A549 (cell line): ENCODE results near the gene LRPPRC. TPM values are rescaled to one million over a fixed set of nuclear protein-coding genes. Genes with fewer than 3 reads are reported as not detected.

ENCODE experiments used
- ATAC-seq, 2 experiments: fragments of 200-7000 bp in 1 of 2; fragments of >200 bp in 1 of 2; cut with Nextera tagmentation in 1 of 2; cut with Tn5 transposase in 1 of 2; 3 replicates each; pipeline versions ENCODE4 v1.8.0 to v1.9.1; 2018 to 2020; ENCODE audit warnings: mild to moderate bottlenecking in 1 of 2, moderate library complexity in 1 of 2
- CTCF ChIA-PET: fragments of 300-600 bp; sonication (Branson Sonifier 250); formaldehyde crosslinking; extraction: SDS; loops from one replicate; lab custom pipeline; 2021; ENCODE audit warnings: antibody characterized with exemption, inconsistent platforms; lab: Yijun Ruan, JAX
- POLR2A ChIA-PET: fragments of 350-600 bp; formaldehyde crosslinking; extraction: SDS; loops from one replicate; lab custom pipeline; 2021; ENCODE audit warnings: antibody characterized with exemption, inconsistent platforms; lab: Yijun Ruan, JAX
- DNase-seq, 2 experiments: peaks; one replicate each; pipeline versions ENCODE4 v3.0.0 to v3.0.0-alpha.2; 2011 to 2016; ENCODE audit warnings: low read depth in 1 of 2, low spot score in 1 of 2
- FAIRE-seq: peaks from 2 replicates; lab custom pipeline; 2011; peaks lifted over from hg19 to GRCh38; lab: Jason Lieb, UNC
- H3K27ac ChIP-seq, 2 experiments: fragments of >200 bp; sonication (Bioruptor Twin); formaldehyde crosslinking; 3 replicates each; pipeline ENCODE4 v1.5.1; 2016 to 2017
- H3K4me1 ChIP-seq: fragments of >200 bp; sonication (Bioruptor Twin); formaldehyde crosslinking; 3 replicates; pipeline ENCODE4 v1.6.1; 2016
- H3K4me2 ChIP-seq: fragments of >200 bp; sonication (Bioruptor Twin); formaldehyde crosslinking; 3 replicates; pipeline ENCODE4 v1.6.1; 2016
- H3K4me3 ChIP-seq: fragments of >200 bp; sonication (Bioruptor Twin); formaldehyde crosslinking; 3 replicates; pipeline ENCODE4 v1.5.1; 2016
- H3K9me3 ChIP-seq: fragments of >200 bp; sonication (Bioruptor Twin); formaldehyde crosslinking; 3 replicates; pipeline ENCODE4 v1.6.1; 2016
- BHLHE40 ChIP-seq: IDR thresholded peaks from 2 replicates; pipeline ENCODE4 v1.6.1; 2012; ENCODE audit warnings: low read depth, low read length, inconsistent platforms
- CBX2 ChIP-seq: fragments of 200-600 bp; sonication (generic); IDR thresholded peaks from 2 replicates; pipeline ENCODE4 v1.6.1; 2016; ENCODE audit warnings: low read depth, mild to moderate bottlenecking, borderline replicate concordance
- CHD4 ChIP-seq: fragments of 200-600 bp; sonication (generic); IDR thresholded peaks from 2 replicates; pipeline ENCODE4 v1.6.1; 2016; ENCODE audit warnings: antibody characterized with exemption, mild to moderate bottlenecking, borderline replicate concordance
- EHMT2 ChIP-seq: fragments of 200-600 bp; sonication (generic); IDR thresholded peaks from 2 replicates; pipeline ENCODE4 v1.6.1; 2016; ENCODE audit warnings: antibody characterized with exemption, low read depth, mild to moderate bottlenecking, moderate library complexity
- EP300 ChIP-seq, 2 experiments: fragments of >200 bp; sonication (Bioruptor Twin); formaldehyde crosslinking; IDR thresholded peaks; 2 replicates in 1 of 2; 3 replicates in 1 of 2; pipeline ENCODE4 v1.6.1; 2016 to 2017
- ESRRA ChIP-seq: fragments of 150-350 bp; IDR thresholded peaks from 2 replicates; pipeline ENCODE4 v1.6.1; 2014; ENCODE audit warnings: mild to moderate bottlenecking, low read length, borderline replicate concordance
- FOSB ChIP-seq: fragments of 250-450 bp; sonication (Bioruptor Pico); IDR thresholded peaks from 2 replicates; pipeline ENCODE4 v1.5.0; 2020; ENCODE audit warnings: mild to moderate bottlenecking, moderate library complexity
- FOXS1 ChIP-seq: fragments of 250-450 bp; sonication (Bioruptor Pico); IDR thresholded peaks from 2 replicates; pipeline ENCODE4 v1.5.0; 2020; ENCODE audit warnings: mild to moderate bottlenecking, moderate library complexity
- HDAC2 ChIP-seq: fragments of 200-600 bp; sonication (generic); IDR thresholded peaks from 2 replicates; pipeline ENCODE4 v1.6.1; 2016
- HEYL ChIP-seq: fragments of 250-450 bp; sonication (Bioruptor Pico); IDR thresholded peaks from 2 replicates; pipeline ENCODE4 v1.8.0; 2021; ENCODE audit warnings: mild to moderate bottlenecking, moderate library complexity
- HOXA7 ChIP-seq: fragments of 250-450 bp; sonication (Bioruptor Pico); IDR thresholded peaks from 2 replicates; pipeline ENCODE4 v1.5.0; 2020; ENCODE audit warnings: mild to moderate bottlenecking, moderate library complexity
- HOXB5 ChIP-seq: fragments of 250-450 bp; sonication (Bioruptor Pico); IDR thresholded peaks from 2 replicates; pipeline ENCODE4 v1.5.0; 2020; ENCODE audit warnings: mild to moderate bottlenecking, moderate library complexity
- JUNB ChIP-seq: fragments of >200 bp; sonication (Bioruptor Twin); formaldehyde crosslinking; IDR thresholded peaks from 2 replicates; pipeline ENCODE4 v1.6.1; 2016
- KDM1A ChIP-seq: fragments of 200-600 bp; sonication (generic); IDR thresholded peaks from 2 replicates; pipeline ENCODE4 v1.6.1; 2016; ENCODE audit warnings: low read depth, mild to moderate bottlenecking
- MYC ChIP-seq: IDR thresholded peaks from 2 replicates; pipeline ENCODE4 v1.6.1; 2012; ENCODE audit warnings: mild to moderate bottlenecking, inconsistent platforms, low read length, improper control_type of control experiment, borderline replicate concordance
- PHF8 ChIP-seq: fragments of 200-600 bp; sonication (generic); IDR thresholded peaks from 2 replicates; pipeline ENCODE4 v1.6.1; 2016; ENCODE audit warnings: low read depth, mild to moderate bottlenecking, antibody characterized with exemption, moderate library complexity, borderline replicate concordance
- POLR2AphosphoS2 ChIP-seq: conservative IDR thresholded peaks from 2 replicates; pipeline ENCODE4 v1.6.1; 2012; ENCODE audit warnings: low read length, improper control_type of control experiment, inconsistent platforms
- RCOR1 ChIP-seq: fragments of 150-350 bp; IDR thresholded peaks from 2 replicates; pipeline ENCODE4 v1.6.1; 2014; ENCODE audit warnings: antibody characterized with exemption, low read length, low read depth
- RFX5 ChIP-seq: fragments of 450-650 bp; IDR thresholded peaks from 2 replicates; pipeline ENCODE4 v1.7.1; 2014; ENCODE audit warnings: antibody characterized with exemption, mild to moderate bottlenecking, moderate library complexity
- SREBF2 ChIP-seq: fragments of 450-650 bp; IDR thresholded peaks from 2 replicates; pipeline ENCODE4 v1.6.1; 2014; ENCODE audit warnings: mild to moderate bottlenecking, moderate library complexity
- TFCP2L1 ChIP-seq: fragments of 250-450 bp; sonication (Bioruptor Pico); IDR thresholded peaks from 2 replicates; pipeline ENCODE4 v1.5.0; 2021; ENCODE audit warnings: mild to moderate bottlenecking
- TP53 ChIP-seq: fragments of 250-450 bp; sonication (Bioruptor Pico); IDR thresholded peaks from 2 replicates; pipeline ENCODE4 v1.5.0; 2021; ENCODE audit warnings: mild to moderate bottlenecking, moderate library complexity
- ZC3H11A ChIP-seq: fragments of 450-650 bp; IDR thresholded peaks from 2 replicates; pipeline ENCODE4 v1.6.1; 2014; ENCODE audit warnings: antibody characterized with exemption, mild to moderate bottlenecking
- ZFP36 ChIP-seq: fragments of 450-650 bp; IDR thresholded peaks from 2 replicates; pipeline ENCODE4 v1.6.1; 2014; ENCODE audit warnings: borderline replicate concordance; ENCODE audit not compliant: partially characterized antibody
- ZNF302 ChIP-seq: fragments of 250-450 bp; sonication (Bioruptor Pico); IDR thresholded peaks from 2 replicates; pipeline ENCODE4 v1.9.0; 2021; ENCODE audit warnings: inconsistent platforms, mild to moderate bottlenecking, moderate library complexity
- WGBS: methylation state at CpG from one replicate; pipeline ENCODE4 v1.1.6; 2017; ENCODE audit errors: missing lambda C conversion rate; 5-methylcytosine and 5-hydroxymethylcytosine counted together
- polyA plus RNA-seq, 4 experiments: library from polyadenylated mRNA; depleted of rRNA in 3 of 4; stranded (reverse); fragments of >200 nt; fragmentation: RNase III in 1 of 4; extraction: RNeasy Plus Mini Kit Qiagen cat#74134 plus additional on column Dnase treatment in 1 of 4; gene quantifications; 2 replicates in 3 of 4; 3 replicates in 1 of 4; pipeline ENCODE4 v1.2.3, GENCODE V29; 2011 to 2017
- TF ChIP-seq, protein P1 (sequence below): fragments of 150-350 bp; IDR thresholded peaks from 2 replicates; pipeline ENCODE4 v1.6.1; 2014; ENCODE audit warnings: low read depth, mild to moderate bottlenecking, low read length
- TF ChIP-seq, protein P2 (sequence below): IDR thresholded peaks from 2 replicates; pipeline ENCODE4 v1.6.1; 2012
- TF ChIP-seq, protein P3 (sequence below): fragments of 450-650 bp; IDR thresholded peaks from 2 replicates; pipeline ENCODE4 v1.6.1; 2014; ENCODE audit warnings: antibody characterized with exemption
- TF ChIP-seq, protein P4 (sequence below): IDR thresholded peaks from 2 replicates; pipeline ENCODE4 v1.6.1; 2012; ENCODE audit warnings: low read depth, borderline replicate concordance
- TF ChIP-seq, protein P5 (sequence below): fragments of >200 bp; sonication (Bioruptor Twin); formaldehyde crosslinking; IDR thresholded peaks from 2 replicates; pipeline ENCODE4 v1.6.1; 2016

The LRPPRC gene
- polyA plus RNA-seq, 2 of the 4 experiments (the other 2 are of a cell fraction): 84.6 to 269 TPM

DNA sequence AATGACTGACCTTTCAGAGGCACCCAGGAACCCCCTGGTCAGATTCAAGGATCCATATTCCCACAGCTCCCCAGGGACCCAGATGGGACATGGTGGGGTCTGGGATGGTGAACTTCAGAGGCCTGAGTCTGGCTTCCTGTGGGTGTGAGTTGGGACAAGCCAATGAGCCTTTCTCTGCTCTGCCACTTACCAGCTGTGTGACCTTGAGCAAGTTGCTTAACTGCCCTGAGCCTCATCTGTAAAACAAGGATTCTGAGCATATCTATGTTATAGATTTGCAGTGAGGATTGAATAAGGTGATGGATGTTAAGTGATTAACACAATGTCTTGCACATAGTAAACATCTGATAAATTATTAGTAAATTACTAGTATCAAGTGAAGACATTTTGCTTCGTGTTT is 150.6 kb downstream of the LRPPRC start:
- POLR2A ChIA-PET: no interaction called here
- H3K9me3 ChIP-seq: no peaks in the 10 kb centered on the region
- H3K4me1 ChIP-seq: peaks cover 8% of the 10 kb centered on the region; the same call in 1 of the 3 replicates
- H3K27ac ChIP-seq: no peak overlapping the region
- TF ChIP-seq EHMT2 (no peak), MYC (no peak), PHF8 (no peak), BHLHE40 (no peak), EP300 (IDR thresholded peaks at IDR 0.05) (no peak), JUNB (no peak), CBX2 (no peak), RFX5 (no peak), ZNF302 (CRISPR knock-in tag) (no peak), HOXB5 (CRISPR knock-in tag) (no peak)
- TF ChIP-seq, protein P1, sequence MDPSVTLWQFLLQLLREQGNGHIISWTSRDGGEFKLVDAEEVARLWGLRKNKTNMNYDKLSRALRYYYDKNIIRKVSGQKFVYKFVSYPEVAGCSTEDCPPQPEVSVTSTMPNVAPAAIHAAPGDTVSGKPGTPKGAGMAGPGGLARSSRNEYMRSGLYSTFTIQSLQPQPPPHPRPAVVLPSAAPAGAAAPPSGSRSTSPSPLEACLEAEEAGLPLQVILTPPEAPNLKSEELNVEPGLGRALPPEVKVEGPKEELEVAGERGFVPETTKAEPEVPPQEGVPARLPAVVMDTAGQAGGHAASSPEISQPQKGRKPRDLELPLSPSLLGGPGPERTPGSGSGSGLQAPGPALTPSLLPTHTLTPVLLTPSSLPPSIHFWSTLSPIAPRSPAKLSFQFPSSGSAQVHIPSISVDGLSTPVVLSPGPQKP: no peak
- TF ChIP-seq, protein P2, sequence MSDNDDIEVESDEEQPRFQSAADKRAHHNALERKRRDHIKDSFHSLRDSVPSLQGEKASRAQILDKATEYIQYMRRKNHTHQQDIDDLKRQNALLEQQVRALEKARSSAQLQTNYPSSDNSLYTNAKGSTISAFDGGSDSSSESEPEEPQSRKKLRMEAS: no peak
- TF ChIP-seq, protein P3, sequence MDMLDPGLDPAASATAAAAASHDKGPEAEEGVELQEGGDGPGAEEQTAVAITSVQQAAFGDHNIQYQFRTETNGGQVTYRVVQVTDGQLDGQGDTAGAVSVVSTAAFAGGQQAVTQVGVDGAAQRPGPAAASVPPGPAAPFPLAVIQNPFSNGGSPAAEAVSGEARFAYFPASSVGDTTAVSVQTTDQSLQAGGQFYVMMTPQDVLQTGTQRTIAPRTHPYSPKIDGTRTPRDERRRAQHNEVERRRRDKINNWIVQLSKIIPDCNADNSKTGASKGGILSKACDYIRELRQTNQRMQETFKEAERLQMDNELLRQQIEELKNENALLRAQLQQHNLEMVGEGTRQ: no peak
- TF ChIP-seq, protein P4, sequence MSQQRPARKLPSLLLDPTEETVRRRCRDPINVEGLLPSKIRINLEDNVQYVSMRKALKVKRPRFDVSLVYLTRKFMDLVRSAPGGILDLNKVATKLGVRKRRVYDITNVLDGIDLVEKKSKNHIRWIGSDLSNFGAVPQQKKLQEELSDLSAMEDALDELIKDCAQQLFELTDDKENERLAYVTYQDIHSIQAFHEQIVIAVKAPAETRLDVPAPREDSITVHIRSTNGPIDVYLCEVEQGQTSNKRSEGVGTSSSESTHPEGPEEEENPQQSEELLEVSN: no peak
- TF ChIP-seq, all 56 proteins: peak for 0
- CTCF ChIA-PET: interaction anchor here (1.1 to 1.2 kb wide), 2 partner anchors 8 to 20 kb away, joined by 3 to 4 read pairs; no protein-coding TSS in a partner anchor
- no peak for DNase-seq
- Histone ChIP-seq H3K4me2 (no peak overlapping the region), H3K4me3 (no peak overlapping the region)
- 5% methylated on average over 1 of the region's 1 CpG for WGBS
- no peak for ATAC-seq
- FAIRE-seq: no peak

DNA sequence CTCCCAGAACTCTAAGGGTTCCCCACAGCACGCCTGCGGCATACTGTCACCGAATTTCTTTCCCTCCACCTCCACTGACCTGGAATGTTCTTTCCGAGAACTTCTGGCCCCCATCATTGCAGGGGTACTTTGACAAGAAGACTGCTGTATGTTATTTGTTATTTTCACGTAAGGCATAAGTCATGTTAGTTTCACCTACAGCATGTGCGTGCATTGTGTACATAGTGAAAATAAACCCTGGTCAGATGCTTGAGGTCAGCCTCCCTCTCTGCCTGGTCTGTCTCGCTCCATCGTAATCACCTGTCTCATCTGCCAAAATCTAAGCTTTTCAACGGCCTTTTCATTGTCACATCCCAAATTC is 152.9 kb downstream of the LRPPRC start:
- FAIRE-seq: no peak
- H3K4me2 ChIP-seq: no peak overlapping the region
- TF ChIP-seq KDM1A: no peak
- no peak for TF ChIP-seq MYC
- no peak for TF ChIP-seq ESRRA
- TF ChIP-seq ZFP36: no peak
- TF ChIP-seq ZC3H11A: no peak
- TF ChIP-seq CHD4: no peak
- no peak for TF ChIP-seq HEYL
- no peak for TF ChIP-seq HOXA7 (CRISPR knock-in tag)
- no peak for TF ChIP-seq POLR2AphosphoS2
- no peak for TF ChIP-seq BHLHE40
- TF ChIP-seq FOSB (CRISPR knock-in tag): no peak
- TF ChIP-seq FOXS1: no peak
- TF ChIP-seq, protein P5, sequence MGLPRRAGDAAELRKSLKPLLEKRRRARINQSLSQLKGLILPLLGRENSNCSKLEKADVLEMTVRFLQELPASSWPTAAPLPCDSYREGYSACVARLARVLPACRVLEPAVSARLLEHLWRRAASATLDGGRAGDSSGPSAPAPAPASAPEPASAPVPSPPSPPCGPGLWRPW: no peak
- no peak for TF ChIP-seq PHF8
- TF ChIP-seq TP53 (CRISPR knock-in tag): no peak
- no peak for TF ChIP-seq HDAC2
- no peak for TF ChIP-seq SREBF2
- no peak for TF ChIP-seq TFCP2L1 (CRISPR knock-in tag)
- TF ChIP-seq, protein P3: no peak
- TF ChIP-seq RCOR1: no peak
- no peak for DNase-seq
- no peaks in the 10 kb centered on the region for H3K9me3 ChIP-seq
- ATAC-seq: no peak
- H3K4me3 ChIP-seq: no peak overlapping the region
- ChIA-PET CTCF (interaction anchor here (1.0 kb wide), 1 partner anchor 59 kb away, joined by 4 read pairs; no protein-coding TSS in a partner anchor), POLR2A (no interaction called here)
- H3K27ac ChIP-seq: no peak overlapping the region
- peaks cover 2% of the 10 kb centered on the region; the same call in 1 of the 3 replicates for H3K4me1 ChIP-seq
- 75% methylated on average over 9 of the region's 9 CpGs for WGBS
